ENCODE results near the gene LSM10. TPM values are rescaled to one million over a fixed set of nuclear protein-coding genes. Genes with fewer than 3 reads are reported as not detected.
A peak's percentile ranks its signal among the peaks of the same experiment; 100 is the strongest.

LSM10 gene
- total and polyA plus RNA-seq, 9 of the 15 experiments (the other 6 are each of a cell fraction or from before 2014, with no cell fraction given): 13.2 to 146 (median 68.9) TPM

- TF ChIP-seq, protein P1, sequence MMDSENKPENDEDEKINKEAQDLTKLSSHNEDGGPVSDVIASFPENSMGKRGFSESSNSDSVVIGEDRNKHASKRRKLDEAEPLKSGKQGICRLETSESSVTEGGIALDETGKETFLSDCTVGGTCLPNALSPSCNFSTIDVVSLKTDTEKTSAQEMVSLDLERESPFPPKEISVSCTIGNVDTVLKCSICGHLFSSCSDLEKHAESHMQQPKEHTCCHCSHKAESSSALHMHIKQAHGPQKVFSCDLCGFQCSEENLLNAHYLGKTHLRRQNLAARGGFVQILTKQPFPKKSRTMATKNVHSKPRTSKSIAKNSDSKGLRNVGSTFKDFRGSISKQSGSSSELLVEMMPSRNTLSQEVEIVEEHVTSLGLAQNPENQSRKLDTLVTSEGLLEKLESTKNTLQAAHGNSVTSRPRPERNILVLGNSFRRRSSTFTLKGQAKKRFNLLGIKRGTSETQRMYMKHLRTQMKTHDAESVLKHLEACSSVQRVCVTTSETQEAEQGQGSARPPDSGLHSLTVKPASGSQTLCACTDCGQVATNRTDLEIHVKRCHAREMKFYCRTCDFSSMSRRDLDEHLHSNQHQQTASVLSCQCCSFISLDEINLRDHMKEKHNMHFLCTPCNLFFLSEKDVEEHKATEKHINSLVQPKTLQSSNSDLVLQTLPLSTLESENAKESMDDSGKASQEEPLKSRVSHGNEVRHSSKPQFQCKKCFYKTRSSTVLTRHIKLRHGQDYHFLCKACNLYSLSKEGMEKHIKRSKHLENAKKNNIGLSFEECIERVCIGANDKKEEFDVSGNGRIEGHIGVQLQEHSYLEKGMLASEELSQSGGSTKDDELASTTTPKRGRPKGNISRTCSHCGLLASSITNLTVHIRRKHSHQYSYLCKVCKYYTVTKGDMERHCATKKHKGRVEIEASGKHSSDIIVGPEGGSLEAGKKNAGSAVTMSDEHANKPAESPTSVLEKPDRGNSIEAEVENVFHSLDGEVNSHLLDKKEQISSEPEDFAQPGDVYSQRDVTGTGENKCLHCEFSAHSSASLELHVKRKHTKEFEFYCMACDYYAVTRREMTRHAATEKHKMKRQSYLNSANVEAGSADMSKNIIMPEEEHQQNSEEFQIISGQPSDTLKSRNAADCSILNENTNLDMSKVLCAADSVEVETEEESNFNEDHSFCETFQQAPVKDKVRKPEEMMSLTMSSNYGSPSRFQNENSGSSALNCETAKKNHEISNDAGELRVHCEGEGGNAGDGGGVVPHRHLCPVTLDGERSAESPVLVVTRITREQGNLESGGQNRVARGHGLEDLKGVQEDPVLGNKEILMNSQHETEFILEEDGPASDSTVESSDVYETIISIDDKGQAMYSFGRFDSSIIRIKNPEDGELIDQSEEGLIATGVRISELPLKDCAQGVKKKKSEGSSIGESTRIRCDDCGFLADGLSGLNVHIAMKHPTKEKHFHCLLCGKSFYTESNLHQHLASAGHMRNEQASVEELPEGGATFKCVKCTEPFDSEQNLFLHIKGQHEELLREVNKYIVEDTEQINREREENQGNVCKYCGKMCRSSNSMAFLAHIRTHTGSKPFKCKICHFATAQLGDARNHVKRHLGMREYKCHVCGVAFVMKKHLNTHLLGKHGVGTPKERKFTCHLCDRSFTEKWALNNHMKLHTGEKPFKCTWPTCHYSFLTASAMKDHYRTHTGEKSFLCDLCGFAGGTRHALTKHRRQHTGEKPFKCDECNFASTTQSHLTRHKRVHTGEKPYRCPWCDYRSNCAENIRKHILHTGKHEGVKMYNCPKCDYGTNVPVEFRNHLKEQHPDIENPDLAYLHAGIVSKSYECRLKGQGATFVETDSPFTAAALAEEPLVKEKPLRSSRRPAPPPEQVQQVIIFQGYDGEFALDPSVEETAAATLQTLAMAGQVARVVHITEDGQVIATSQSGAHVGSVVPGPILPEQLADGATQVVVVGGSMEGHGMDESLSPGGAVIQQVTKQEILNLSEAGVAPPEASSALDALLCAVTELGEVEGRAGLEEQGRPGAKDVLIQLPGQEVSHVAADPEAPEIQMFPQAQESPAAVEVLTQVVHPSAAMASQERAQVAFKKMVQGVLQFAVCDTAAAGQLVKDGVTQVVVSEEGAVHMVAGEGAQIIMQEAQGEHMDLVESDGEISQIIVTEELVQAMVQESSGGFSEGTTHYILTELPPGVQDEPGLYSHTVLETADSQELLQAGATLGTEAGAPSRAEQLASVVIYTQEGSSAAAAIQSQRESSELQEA (IDR thresholded peaks at IDR 0.05; ENCODE audit: low read depth): no peak
- TF ChIP-seq ZNF511 (CRISPR knock-in tag; IDR thresholded peaks at IDR 0.05) (peak; percentile 26; the same call in 1 of the 2 replicates), HDAC2 (IDR thresholded peaks at IDR 0.05) (no peak), KLF13 (tag; IDR thresholded peaks at IDR 0.05; ENCODE audit: borderline replicate concordance, low read depth) (peak; percentile 50; the same call in 1 of the 2 replicates), HDGF (IDR thresholded peaks at IDR 0.05) (no peak), ZNF592 (IDR thresholded peaks at IDR 0.05) (no peak), BRF1 (IDR thresholded peaks at IDR 0.05; ENCODE audit: borderline replicate concordance, extremely low read depth, insufficient read length) (no peak), ZFP36 (IDR thresholded peaks at IDR 0.05; ENCODE audit: low read depth, low read length, partially characterized antibody) (no peak), CAMTA2 (CRISPR knock-in tag; conservative IDR thresholded peaks at IDR 0.05) (no peak), SAFB2 (IDR thresholded peaks at IDR 0.05; ENCODE audit: borderline replicate concordance, low read depth, low read length, severe bottlenecking) (no peak), HIVEP1 (CRISPR knock-in tag; IDR thresholded peaks at IDR 0.05) (no peak), GATAD2A (IDR thresholded peaks at IDR 0.05) (no peak)
- TF ChIP-seq, protein P2, sequence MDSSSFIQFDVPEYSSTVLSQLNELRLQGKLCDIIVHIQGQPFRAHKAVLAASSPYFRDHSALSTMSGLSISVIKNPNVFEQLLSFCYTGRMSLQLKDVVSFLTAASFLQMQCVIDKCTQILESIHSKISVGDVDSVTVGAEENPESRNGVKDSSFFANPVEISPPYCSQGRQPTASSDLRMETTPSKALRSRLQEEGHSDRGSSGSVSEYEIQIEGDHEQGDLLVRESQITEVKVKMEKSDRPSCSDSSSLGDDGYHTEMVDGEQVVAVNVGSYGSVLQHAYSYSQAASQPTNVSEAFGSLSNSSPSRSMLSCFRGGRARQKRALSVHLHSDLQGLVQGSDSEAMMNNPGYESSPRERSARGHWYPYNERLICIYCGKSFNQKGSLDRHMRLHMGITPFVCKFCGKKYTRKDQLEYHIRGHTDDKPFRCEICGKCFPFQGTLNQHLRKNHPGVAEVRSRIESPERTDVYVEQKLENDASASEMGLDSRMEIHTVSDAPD (CRISPR knock-in tag; IDR thresholded peaks at IDR 0.05): no peak
Measured at GRCh38 chr1:36385410-36386264, 12.1 kb downstream of the LSM10 start, which contains the start of gene STK40 (continued).

All from K562 (cell line).